KG1 (cell line): ENCODE measurements around the gene HIGD1A.

Experiments used
- DNase-seq: peaks from one replicate; lab custom pipeline; 2025; lab: John Stamatoyannopoulos, UW

The HIGD1A gene

GRCh38 chr3:42804106-42804830, at the start of gene HIGD1A:
TSS of gene HIGD1A (minus strand) at chr3:42804490. CDS start at chr3:42794253, 10,237 bp downstream.
- peak; percentile 94 for DNase-seq

GRCh38 chr3:42853739-42854302, 49.5 kb upstream of the HIGD1A start:
- no peak for DNase-seq

- no peak for DNase-seq
Observed at GRCh38 chr3:42853056-42853455, 48.8 kb upstream of the HIGD1A start.

GRCh38 chr3:42852441-42852840, 48.2 kb upstream of the HIGD1A start:
- no peak for DNase-seq

- DNase-seq = no peak
Observed at GRCh38 chr3:42851228-42851834, 47.0 kb upstream of the HIGD1A start.

GRCh38 chr3:42850263-42850662, 46.0 kb upstream of the HIGD1A start:
- DNase-seq = no peak

GRCh38 chr3:42849017-42849416, 44.7 kb upstream of the HIGD1A start:
- no peak for DNase-seq

- DNase-seq = no peak
Observed at GRCh38 chr3:42847731-42848130, 43.4 kb upstream of the HIGD1A start.

- peak; percentile 60 for DNase-seq
Observed at GRCh38 chr3:42846685-42847522, 42.6 kb upstream of the HIGD1A start.

- no peak for DNase-seq
Observed at GRCh38 chr3:42844815-42845214, 40.5 kb upstream of the HIGD1A start.

GRCh38 chr3:42844412-42844713, 40.1 kb upstream of the HIGD1A start:
- DNase-seq = no peak

- no peak for DNase-seq
Observed at GRCh38 chr3:42843713-42844411, 39.6 kb upstream of the HIGD1A start.

GRCh38 chr3:42841332-42841731, 37.0 kb upstream of the HIGD1A start:
- no peak for DNase-seq

- DNase-seq = no peak
Observed at GRCh38 chr3:42839616-42840015, 35.3 kb upstream of the HIGD1A start.

- DNase-seq = no peak
Observed at GRCh38 chr3:42838571-42838970, 34.3 kb upstream of the HIGD1A start.

- no peak for DNase-seq
Observed at GRCh38 chr3:42836150-42837123, 32.1 kb upstream of the HIGD1A start.

- peak; percentile 38 for DNase-seq
Observed at GRCh38 chr3:42831321-42831713, 27.0 kb upstream of the HIGD1A start.

- no peak for DNase-seq
Observed at GRCh38 chr3:42830437-42831320, 26.4 kb upstream of the HIGD1A start.

- no peak for DNase-seq
Observed at GRCh38 chr3:42829628-42830436, 25.5 kb upstream of the HIGD1A start.
